ENCODE data around the gene OR5AS1. TPM values are rescaled to one million over a fixed set of nuclear protein-coding genes. Genes with fewer than 3 reads are reported as not detected.

Gene OR5AS1
- polyA plus RNA-seq, 1 of the 3 experiments (the other 2 are of a cell fraction): not detected

DNA sequence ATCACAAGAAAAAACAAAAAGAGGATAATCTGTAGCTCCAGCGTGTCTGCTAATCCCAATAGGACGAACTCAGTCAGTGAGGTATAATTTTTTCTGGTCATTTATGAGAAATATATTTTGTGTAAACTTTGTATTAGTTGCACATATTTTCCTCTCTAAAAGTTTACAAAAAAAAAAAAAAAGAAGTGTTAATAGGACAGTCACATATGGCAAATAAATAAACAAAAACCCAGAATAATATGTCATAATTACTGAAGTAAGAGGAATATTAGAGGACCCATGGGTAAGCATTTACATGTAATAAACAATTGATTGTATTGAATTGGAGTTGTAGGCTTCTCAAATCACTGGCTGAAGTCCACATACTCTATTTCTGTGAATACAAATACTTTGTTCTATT, 32.9 kb upstream of the OR5AS1 start, which contains the start of gene OR5F1 (continued):
- TF ChIP-seq, protein P1, sequence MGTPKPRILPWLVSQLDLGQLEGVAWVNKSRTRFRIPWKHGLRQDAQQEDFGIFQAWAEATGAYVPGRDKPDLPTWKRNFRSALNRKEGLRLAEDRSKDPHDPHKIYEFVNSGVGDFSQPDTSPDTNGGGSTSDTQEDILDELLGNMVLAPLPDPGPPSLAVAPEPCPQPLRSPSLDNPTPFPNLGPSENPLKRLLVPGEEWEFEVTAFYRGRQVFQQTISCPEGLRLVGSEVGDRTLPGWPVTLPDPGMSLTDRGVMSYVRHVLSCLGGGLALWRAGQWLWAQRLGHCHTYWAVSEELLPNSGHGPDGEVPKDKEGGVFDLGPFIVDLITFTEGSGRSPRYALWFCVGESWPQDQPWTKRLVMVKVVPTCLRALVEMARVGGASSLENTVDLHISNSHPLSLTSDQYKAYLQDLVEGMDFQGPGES (IDR thresholded peaks at IDR 0.05; ENCODE audit: low read depth, low read length): no peak
- no peak for TF ChIP-seq TCF12 (IDR thresholded peaks at IDR 0.05)
- no peak for TF ChIP-seq GATA2 (CRISPR knock-in tag; IDR thresholded peaks at IDR 0.05)
- TF ChIP-seq JUND (IDR thresholded peaks at IDR 0.05): no peak
- no peak for TF ChIP-seq NRF1 (IDR thresholded peaks at IDR 0.05; ENCODE audit: low read depth, low read length)
- TF ChIP-seq NFIC (IDR thresholded peaks at IDR 0.05; ENCODE audit: borderline replicate concordance): no peak
- TF ChIP-seq, protein P2, sequence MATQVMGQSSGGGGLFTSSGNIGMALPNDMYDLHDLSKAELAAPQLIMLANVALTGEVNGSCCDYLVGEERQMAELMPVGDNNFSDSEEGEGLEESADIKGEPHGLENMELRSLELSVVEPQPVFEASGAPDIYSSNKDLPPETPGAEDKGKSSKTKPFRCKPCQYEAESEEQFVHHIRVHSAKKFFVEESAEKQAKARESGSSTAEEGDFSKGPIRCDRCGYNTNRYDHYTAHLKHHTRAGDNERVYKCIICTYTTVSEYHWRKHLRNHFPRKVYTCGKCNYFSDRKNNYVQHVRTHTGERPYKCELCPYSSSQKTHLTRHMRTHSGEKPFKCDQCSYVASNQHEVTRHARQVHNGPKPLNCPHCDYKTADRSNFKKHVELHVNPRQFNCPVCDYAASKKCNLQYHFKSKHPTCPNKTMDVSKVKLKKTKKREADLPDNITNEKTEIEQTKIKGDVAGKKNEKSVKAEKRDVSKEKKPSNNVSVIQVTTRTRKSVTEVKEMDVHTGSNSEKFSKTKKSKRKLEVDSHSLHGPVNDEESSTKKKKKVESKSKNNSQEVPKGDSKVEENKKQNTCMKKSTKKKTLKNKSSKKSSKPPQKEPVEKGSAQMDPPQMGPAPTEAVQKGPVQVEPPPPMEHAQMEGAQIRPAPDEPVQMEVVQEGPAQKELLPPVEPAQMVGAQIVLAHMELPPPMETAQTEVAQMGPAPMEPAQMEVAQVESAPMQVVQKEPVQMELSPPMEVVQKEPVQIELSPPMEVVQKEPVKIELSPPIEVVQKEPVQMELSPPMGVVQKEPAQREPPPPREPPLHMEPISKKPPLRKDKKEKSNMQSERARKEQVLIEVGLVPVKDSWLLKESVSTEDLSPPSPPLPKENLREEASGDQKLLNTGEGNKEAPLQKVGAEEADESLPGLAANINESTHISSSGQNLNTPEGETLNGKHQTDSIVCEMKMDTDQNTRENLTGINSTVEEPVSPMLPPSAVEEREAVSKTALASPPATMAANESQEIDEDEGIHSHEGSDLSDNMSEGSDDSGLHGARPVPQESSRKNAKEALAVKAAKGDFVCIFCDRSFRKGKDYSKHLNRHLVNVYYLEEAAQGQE (IDR thresholded peaks at IDR 0.05; ENCODE audit: low read depth, low read length): no peak
- no peak for TF ChIP-seq FOSL2 (IDR thresholded peaks at IDR 0.05; ENCODE audit: borderline replicate concordance, low read depth)
- no peak for TF ChIP-seq TAF1 (IDR thresholded peaks at IDR 0.05; ENCODE audit: borderline replicate concordance, low read depth, low read length)
- TF ChIP-seq, protein P3, sequence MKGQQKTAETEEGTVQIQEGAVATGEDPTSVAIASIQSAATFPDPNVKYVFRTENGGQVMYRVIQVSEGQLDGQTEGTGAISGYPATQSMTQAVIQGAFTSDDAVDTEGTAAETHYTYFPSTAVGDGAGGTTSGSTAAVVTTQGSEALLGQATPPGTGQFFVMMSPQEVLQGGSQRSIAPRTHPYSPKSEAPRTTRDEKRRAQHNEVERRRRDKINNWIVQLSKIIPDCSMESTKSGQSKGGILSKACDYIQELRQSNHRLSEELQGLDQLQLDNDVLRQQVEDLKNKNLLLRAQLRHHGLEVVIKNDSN (IDR thresholded peaks at IDR 0.05; ENCODE audit: borderline replicate concordance, low read depth): no peak
- TF ChIP-seq GABPA (IDR thresholded peaks at IDR 0.05; ENCODE audit: low read depth): no peak
- TF ChIP-seq, protein P4, sequence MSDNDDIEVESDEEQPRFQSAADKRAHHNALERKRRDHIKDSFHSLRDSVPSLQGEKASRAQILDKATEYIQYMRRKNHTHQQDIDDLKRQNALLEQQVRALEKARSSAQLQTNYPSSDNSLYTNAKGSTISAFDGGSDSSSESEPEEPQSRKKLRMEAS (IDR thresholded peaks at IDR 0.05; ENCODE audit: low read depth): no peak

DNA sequence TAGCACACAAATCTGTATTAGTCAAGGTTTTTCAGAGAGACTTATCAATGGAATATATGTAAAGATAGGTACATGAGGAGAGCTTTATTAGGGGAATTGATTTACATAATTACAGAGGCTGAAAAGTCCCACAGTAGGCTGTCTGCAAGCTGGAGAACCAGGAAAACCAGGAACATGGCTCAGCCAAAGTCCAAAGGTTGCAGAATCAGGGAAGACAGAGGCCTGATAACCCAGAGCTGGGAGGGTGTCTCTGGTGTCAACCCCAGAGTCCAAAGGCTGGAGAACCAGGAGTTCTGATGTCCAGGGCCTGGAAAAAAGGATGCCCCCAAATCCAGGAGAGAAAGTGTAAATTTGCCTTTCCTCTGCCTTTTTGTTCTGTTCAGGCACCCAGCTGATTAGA, 16.7 kb upstream of the OR5AS1 start:
- POLR2A ChIA-PET: no interaction called here
- CTCF ChIA-PET: no interaction called here
- Histone ChIP-seq H3K27me3 (ENCODE audit: insufficient read depth) (no peaks in the 10 kb centered on the region), H3K4me3 (ENCODE audit: low read depth in 2 of 2, low read length in 1 of 2) (no peak overlapping the region), H3K9ac (no peak overlapping the region), H3K9me2 (no peaks in the 10 kb centered on the region), H3K79me2 (ENCODE audit: insufficient read depth) (no peaks in the 10 kb centered on the region), H3K4me1 (ENCODE audit: control insufficient read depth in 1 of 2, insufficient read depth in 2 of 2, low read depth in 1 of 2, low read length in 1 of 2) (no peaks in the 10 kb centered on the region), H3K9me3 (no peaks in the 10 kb centered on the region), H3K27ac (ENCODE audit: low read depth in 2 of 2, low read length in 1 of 2) (no peak overlapping the region), H3F3A (replicated peaks; ENCODE audit: insufficient read depth) (no peaks in the 10 kb centered on the region), H3K4me2 (no peak overlapping the region), H4K20me1 (ENCODE audit: insufficient read depth) (no peaks in the 10 kb centered on the region), H2AFZ (ENCODE audit: low read depth) (no peak overlapping the region), H3K36me3 (replicated peaks in 1 of 2; ENCODE audit: control insufficient read depth in 1 of 2, insufficient read depth in 2 of 2, low read length in 1 of 2) (no peaks in the 10 kb centered on the region)
- no peak for DNase-seq
- no peak for TF ChIP-seq TAF1 (IDR thresholded peaks at IDR 0.05; ENCODE audit: borderline replicate concordance, low read depth, low read length)
- TF ChIP-seq POLR2AphosphoS5 (IDR thresholded peaks at IDR 0.05; ENCODE audit: low read depth, low read length): no peak
